Neural progenitor cell (in vitro differentiated cells): ENCODE data around the gene CDH26.

ENCODE experiments used
- EZH2phosphoT487 ChIP-seq: fragments of 200-600 bp; sonication (generic); IDR thresholded peaks from 2 replicates; pipeline ENCODE4 v1.6.1; 2017; ENCODE audit warnings: antibody characterized with exemption
- TF ChIP-seq, protein P1 (sequence below): fragments of 200-600 bp; sonication (generic); IDR thresholded peaks from 2 replicates; pipeline ENCODE4 v1.5.1; 2017; ENCODE audit warnings: antibody characterized with exemption, mild to moderate bottlenecking

DNA sequence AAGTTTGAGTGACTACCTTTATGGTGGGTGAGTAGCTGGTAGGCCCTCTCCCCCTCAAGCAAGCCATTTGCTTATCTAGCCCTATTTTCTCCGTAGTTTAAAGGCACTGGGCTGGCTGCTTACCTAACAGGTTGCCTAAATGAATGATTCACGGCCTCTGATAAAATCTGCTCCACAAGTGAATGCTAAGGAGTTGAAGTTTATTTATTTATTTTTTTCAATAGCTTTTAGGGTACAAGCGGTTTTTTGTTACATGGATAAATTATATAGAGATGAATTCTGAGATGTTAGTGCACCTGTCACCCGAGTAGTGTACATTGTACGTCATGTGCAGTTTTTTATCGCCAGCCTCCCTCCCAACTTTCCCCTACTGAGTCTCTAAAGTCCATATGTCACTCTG lies 8.3 kb upstream of the CDH26 start:
- TF ChIP-seq, protein P1, sequence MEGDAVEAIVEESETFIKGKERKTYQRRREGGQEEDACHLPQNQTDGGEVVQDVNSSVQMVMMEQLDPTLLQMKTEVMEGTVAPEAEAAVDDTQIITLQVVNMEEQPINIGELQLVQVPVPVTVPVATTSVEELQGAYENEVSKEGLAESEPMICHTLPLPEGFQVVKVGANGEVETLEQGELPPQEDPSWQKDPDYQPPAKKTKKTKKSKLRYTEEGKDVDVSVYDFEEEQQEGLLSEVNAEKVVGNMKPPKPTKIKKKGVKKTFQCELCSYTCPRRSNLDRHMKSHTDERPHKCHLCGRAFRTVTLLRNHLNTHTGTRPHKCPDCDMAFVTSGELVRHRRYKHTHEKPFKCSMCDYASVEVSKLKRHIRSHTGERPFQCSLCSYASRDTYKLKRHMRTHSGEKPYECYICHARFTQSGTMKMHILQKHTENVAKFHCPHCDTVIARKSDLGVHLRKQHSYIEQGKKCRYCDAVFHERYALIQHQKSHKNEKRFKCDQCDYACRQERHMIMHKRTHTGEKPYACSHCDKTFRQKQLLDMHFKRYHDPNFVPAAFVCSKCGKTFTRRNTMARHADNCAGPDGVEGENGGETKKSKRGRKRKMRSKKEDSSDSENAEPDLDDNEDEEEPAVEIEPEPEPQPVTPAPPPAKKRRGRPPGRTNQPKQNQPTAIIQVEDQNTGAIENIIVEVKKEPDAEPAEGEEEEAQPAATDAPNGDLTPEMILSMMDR = no peak
- TF ChIP-seq EZH2phosphoT487 = no peak
